Gastrocnemius medialis (tissue), 4 donors: ENCODE data around the gene RXFP3.

ENCODE experiments used
- CTCF ChIP-seq, 5 experiments: fragments of 450-650 bp in 3 of 5; fragments of 200-600 bp in 2 of 5; sonication (generic) in 2 of 5; IDR thresholded peaks in 4 of 5; conservative IDR thresholded peaks in 1 of 5; 1 replicate in 4 of 5; 2 replicates in 1 of 5; pipeline ENCODE4 v1.5.1; 2016 to 2019; ENCODE audit warnings: antibody characterized with exemption in 5 of 5, mild to moderate bottlenecking in 3 of 5, moderate library complexity in 3 of 5
- POLR2A ChIP-seq, 2 donors: fragments of 450-650 bp; IDR thresholded peaks; one replicate each; pipeline ENCODE4 v1.6.1; 2017; ENCODE audit warnings: antibody characterized with exemption in 2 of 2, mild to moderate bottlenecking in 2 of 2, moderate library complexity in 2 of 2

GRCh38 chr5:33936381-33937016 lies at the start of gene RXFP3:
- no peak for TF ChIP-seq CTCF (IDR thresholded peaks at IDR 0.05 in 4 of 5, conservative IDR thresholded peaks at IDR 0.05 in 1 of 5)
- TF ChIP-seq POLR2A (IDR thresholded peaks at IDR 0.05), result no peak
